AG10803 (cell line): ENCODE measurements around the gene ARFIP1.

ENCODE experiments used
- DNase-seq: peaks from one replicate; pipeline ENCODE4 v3.0.0; 2010; ENCODE audit warnings: low read depth
- H3K4me3 ChIP-seq: 2 replicates; pipeline ENCODE4 v1.5.1; 2011; ENCODE audit warnings: mild to moderate bottlenecking, low read length, control low read depth
- CTCF ChIP-seq: conservative IDR thresholded peaks from 2 replicates; pipeline ENCODE4 v1.5.1; 2011; ENCODE audit warnings: mild to moderate bottlenecking, low read length, control low read depth, inconsistent platforms

Gene ARFIP1

GRCh38 chr4:152806501-152807125, 26.9 kb downstream of the ARFIP1 start:
- TF ChIP-seq CTCF = no peak
- H3K4me3 ChIP-seq = no peak overlapping the region
- DNase-seq = no peak

GRCh38 chr4:152807294-152807829, 27.6 kb downstream of the ARFIP1 start:
- TF ChIP-seq CTCF = no peak
- H3K4me3 ChIP-seq = no peak overlapping the region
- DNase-seq = peak; percentile 22

- no peak for TF ChIP-seq CTCF
- DNase-seq = no peak
- H3K4me3 ChIP-seq = no peak overlapping the region
Measured at GRCh38 chr4:152808670-152809069, 28.9 kb downstream of the ARFIP1 start.

- no peak for DNase-seq
- no peak overlapping the region for H3K4me3 ChIP-seq
- no peak for TF ChIP-seq CTCF
Measured at GRCh38 chr4:152810715-152811287, 31.0 kb downstream of the ARFIP1 start.

- DNase-seq = peak; percentile 57
- no peak overlapping the region for H3K4me3 ChIP-seq
- no peak for TF ChIP-seq CTCF
Measured at GRCh38 chr4:152815078-152815477, 35.3 kb downstream of the ARFIP1 start.

- no peak for TF ChIP-seq CTCF
- H3K4me3 ChIP-seq = no peak overlapping the region
- DNase-seq = peak; percentile 50
Measured at GRCh38 chr4:152817331-152817730, 37.6 kb downstream of the ARFIP1 start.

- TF ChIP-seq CTCF = no peak
- DNase-seq = no peak
Measured at GRCh38 chr4:152819026-152819645, 39.4 kb downstream of the ARFIP1 start.

More at GRCh38 chr4:152819026-152819645, 39.4 kb downstream of the ARFIP1 start:
- H3K4me3 ChIP-seq = no peak overlapping the region
